Thymus (tissue), 11 donors: ENCODE results near the gene PRUNE2. TPM values are rescaled to one million over a fixed set of nuclear protein-coding genes. Genes with fewer than 3 reads are reported as not detected.

Source experiments
- DNase-seq, 9 donors: peaks; one replicate each; pipeline ENCODE4 v3.0.0-alpha.2; 2013; ENCODE audit warnings: low spot score in 9 of 9, low read depth in 6 of 9, missing footprints in 1 of 9
- H3K27ac ChIP-seq, 2 donors: one replicate each; pipeline ENCODE4 v1.5.1; 2013; ENCODE audit warnings: control low read depth in 1 of 2, low read depth in 1 of 2, low read length in 1 of 2, mild to moderate bottlenecking in 1 of 2, moderate library complexity in 1 of 2
- H3K27me3 ChIP-seq, 2 donors: one replicate each; pipeline ENCODE4 v1.5.1; 2013; ENCODE audit warnings: low read length in 1 of 2; ENCODE audit not compliant: control insufficient read depth in 2 of 2, insufficient read depth in 1 of 2
- H3K36me3 ChIP-seq, 2 donors: one replicate each; pipeline ENCODE4 v1.5.1; 2013; ENCODE audit warnings: low read length in 1 of 2, mild to moderate bottlenecking in 1 of 2, moderate library complexity in 1 of 2; ENCODE audit not compliant: control insufficient read depth in 2 of 2, insufficient read depth in 2 of 2
- H3K4me1 ChIP-seq, 2 donors: one replicate each; pipeline ENCODE4 v1.5.1; 2013; ENCODE audit warnings: low read length in 2 of 2; ENCODE audit not compliant: control insufficient read depth in 2 of 2, insufficient read depth in 2 of 2
- H3K4me3 ChIP-seq, 2 donors: one replicate each; pipeline ENCODE4 v1.5.1; 2013; ENCODE audit warnings: low read length in 2 of 2, control low read depth in 1 of 2, mild to moderate bottlenecking in 1 of 2
- H3K9me3 ChIP-seq, 2 donors: one replicate each; pipeline ENCODE4 v1.5.1; 2013; ENCODE audit warnings: low read length in 1 of 2, mild to moderate bottlenecking in 1 of 2; ENCODE audit not compliant: control insufficient read depth in 2 of 2, insufficient read depth in 1 of 2
- WGBS: extraction: QIAGEN DNeasy Blood & Tissue Kit; methylation state at CpG from one replicate; pipeline ENCODE4 v1.1.7; 2013; 5-methylcytosine and 5-hydroxymethylcytosine counted together
- polyA plus RNA-seq: library from polyadenylated mRNA; stranded (reverse); fragments of 200-250 nt; gene quantifications from one replicate; pipeline ENCODE4 v1.2.3, GENCODE V29; 2013
- total RNA-seq: library from RNA; stranded (reverse); fragments of 120-200 nt; gene quantifications from one replicate; pipeline ENCODE4 v1.2.4, GENCODE V29; 2013
- donor health status: healthy.

PRUNE2 gene
- total and polyA plus RNA-seq, 2 donors: 2.0 to 3.4 TPM

DNA sequence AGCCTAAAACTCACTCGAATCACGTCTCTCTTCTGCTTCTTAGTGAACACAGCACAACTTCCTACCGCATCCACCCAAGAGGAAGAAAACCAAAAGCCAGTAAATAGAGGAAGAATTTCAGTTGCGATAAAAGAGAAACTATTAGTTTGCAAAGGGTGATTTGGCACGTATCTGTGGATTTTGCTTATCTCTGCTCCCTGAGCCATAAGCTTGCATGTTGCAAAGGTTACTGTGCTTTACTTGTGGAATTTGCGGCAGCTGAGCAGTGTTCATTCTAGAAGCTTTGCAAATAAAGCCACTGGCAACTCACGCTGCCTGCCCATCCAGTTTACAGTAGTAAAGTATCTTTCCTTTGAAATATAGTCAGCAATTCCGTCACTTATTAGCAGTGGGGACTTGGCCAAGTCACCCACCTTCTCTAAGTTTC is 290.7 kb downstream of the PRUNE2 start:
- 24% methylated on average over 8 of the region's 8 CpGs for WGBS
- Histone ChIP-seq H3K4me1 (peaks cover 0 to 4% of the 10 kb centered on the region in 2 donors), H3K9me3 (no peaks in the 10 kb centered on the region), H3K27ac (no peak overlapping the region), H3K27me3 (no peaks in the 10 kb centered on the region), H3K4me3 (no peak overlapping the region), H3K36me3 (no peaks in the 10 kb centered on the region)
- no peak for DNase-seq

DNA sequence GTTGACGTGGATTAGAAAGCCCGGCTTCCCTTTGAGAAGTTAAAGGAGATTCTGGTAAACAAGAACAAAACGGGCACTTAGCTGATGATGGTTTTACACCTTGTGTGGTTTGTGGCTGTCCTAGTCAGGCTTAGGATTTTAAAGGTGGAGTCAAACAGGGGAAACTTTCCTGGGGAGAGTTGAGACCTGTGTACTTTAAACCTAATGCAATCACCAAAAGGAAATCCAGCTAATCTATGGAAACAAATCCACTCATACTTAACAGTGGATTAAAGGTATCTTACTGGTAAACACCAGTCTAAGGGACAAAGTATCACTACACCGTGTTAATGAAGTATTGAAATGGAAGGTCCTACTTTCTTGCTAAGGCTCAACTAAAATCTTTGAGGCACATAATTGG is 291.9 kb downstream of the PRUNE2 start:
- H3K4me1 ChIP-seq: peaks cover 0 to 4% of the 10 kb centered on the region in 2 donors
- WGBS: 66% methylated on average over 4 of the region's 4 CpGs
- no peaks in the 10 kb centered on the region for H3K36me3 ChIP-seq
- H3K9me3 ChIP-seq: no peaks in the 10 kb centered on the region
- no peak for DNase-seq
- no peak overlapping the region for H3K4me3 ChIP-seq
- H3K27ac ChIP-seq: no peak overlapping the region
- H3K27me3 ChIP-seq: no peaks in the 10 kb centered on the region

DNA sequence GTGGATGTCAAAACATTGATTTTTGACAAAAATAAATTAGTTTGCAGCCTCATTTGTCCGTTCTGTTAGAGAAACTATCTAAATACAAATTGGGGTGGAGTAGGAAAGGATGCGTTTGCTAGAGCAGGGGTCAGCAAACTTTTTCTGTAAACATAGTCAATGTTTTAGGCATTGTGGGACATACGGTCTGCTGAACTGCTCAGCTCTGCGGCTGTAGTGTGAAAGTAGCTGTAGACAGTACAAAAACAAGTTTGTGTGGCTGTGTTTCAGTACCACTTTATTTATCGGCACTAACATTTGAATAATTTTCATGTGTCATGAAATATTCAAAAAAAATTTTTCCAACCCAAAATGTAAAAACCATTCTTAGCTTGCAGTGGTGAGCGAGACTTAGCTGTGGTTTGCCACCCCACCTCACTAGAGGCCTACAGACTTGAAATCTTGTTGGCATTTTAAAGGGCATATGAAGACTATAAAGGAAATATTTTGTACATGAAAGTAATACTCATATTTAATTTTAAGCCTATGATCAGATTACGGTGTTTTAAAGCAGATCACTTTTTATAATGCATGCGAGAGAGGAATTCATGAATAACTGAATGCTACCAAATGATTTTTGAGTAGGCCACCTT is 292.6 kb downstream of the PRUNE2 start:
- no peak for DNase-seq
- WGBS: 95% methylated on average over 8 of the region's 8 CpGs
- H3K27ac ChIP-seq: no peak overlapping the region

DNA sequence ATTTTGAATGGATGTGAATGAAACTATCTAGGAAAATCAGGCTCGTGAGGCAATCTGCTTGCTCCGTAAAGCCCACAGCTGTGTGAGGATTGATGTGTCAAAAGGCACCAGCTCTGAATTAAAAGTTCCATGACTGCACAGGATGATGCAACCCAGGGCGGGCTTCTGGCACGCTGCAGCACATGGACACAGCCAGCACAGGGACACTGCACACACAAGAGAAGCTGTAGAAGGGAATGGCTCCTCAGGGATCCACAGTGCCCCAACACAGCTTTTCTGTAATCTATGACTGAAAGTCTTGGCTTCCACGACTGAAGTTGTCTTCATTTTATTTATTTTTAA is 295.9 kb downstream of the PRUNE2 start:
- Histone ChIP-seq H3K9me3 (no peaks in the 10 kb centered on the region), H3K4me3 (no peak overlapping the region), H3K27me3 (no peaks in the 10 kb centered on the region), H3K36me3 (no peaks in the 10 kb centered on the region), H3K4me1 (no peaks in the 10 kb centered on the region), H3K27ac (no peak overlapping the region)
- 90% methylated on average over 5 of the region's 5 CpGs for WGBS
- DNase-seq: no peak

More for the DNA sequence above, 292.6 kb downstream of the PRUNE2 start:
- Histone ChIP-seq H3K36me3 (no peaks in the 10 kb centered on the region), H3K9me3 (no peaks in the 10 kb centered on the region), H3K27me3 (no peaks in the 10 kb centered on the region), H3K4me3 (no peak overlapping the region), H3K4me1 (peaks cover 0 to 4% of the 10 kb centered on the region in 2 donors)

DNA sequence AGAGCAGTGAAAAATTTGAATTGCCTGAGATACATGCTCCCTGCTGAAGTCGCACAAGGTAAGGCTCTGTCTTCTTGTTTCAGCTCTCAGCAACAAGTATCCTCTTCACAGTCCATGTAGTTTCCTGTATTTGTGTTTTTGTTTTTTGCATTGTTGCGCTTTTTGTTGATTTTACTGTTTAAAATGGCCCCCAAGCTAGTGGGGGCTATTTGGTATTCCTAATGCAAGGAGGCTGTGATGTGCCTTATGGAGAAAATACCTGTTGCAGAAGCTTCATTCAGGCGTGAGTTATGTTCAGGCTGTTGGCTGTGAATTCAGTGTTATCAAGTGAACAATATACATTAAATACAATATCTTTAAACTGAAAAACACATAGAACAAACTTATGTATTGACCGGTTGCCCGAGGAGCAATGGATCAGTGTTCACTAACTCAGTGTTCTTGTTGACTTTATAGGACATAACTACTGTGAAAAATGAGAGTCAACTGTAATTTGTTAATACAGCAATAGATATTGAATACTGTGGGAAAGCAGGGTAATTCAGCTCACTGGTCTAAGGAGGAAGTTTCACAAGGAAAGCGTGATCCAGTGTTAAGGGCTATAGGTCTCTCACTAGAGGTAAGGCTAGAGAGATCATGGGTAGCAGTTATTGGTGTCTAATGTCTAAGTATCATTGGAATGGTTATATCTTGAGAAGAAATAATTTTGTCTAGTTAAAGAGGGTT is 296.5 kb downstream of the PRUNE2 start:
- no peak for DNase-seq
- Histone ChIP-seq H3K36me3 (no peaks in the 10 kb centered on the region), H3K27ac (no peak overlapping the region), H3K9me3 (no peaks in the 10 kb centered on the region), H3K4me1 (no peaks in the 10 kb centered on the region), H3K4me3 (no peak overlapping the region), H3K27me3 (no peaks in the 10 kb centered on the region)
- WGBS: 98% methylated on average over 6 of the region's 6 CpGs

DNA sequence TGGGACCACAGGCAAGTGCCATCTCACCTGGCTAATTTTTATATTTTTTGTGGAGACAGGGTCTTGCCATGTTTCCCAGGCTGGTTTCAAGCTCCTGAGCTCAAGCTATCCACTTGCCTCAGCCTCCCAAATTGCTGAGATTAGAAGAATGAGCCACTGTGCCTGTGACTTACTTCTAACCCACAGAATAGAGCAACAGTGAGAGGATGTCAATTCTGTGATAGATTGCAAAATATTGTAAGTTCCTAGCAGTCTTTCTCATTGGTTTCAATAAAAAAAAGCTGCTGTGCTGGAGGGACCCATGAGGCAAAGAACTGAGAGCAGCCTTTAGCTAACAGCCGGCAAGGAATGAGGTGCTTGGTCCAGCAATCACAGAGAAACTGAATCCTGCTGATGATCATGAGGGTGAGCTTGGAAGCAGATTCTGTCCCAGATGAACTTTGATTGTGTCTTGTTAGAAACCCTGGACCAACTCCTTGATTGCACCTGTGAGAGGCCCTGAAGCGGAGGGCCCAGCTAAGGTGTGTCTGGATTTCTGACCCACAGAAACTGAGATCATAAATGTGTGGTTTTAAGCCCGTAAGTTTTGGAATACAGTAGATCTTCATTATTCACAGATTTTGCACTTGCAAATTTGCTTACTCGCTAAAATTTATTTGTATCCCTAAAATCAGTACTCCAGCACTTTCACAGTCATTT is 297.2 kb downstream of the PRUNE2 start:
- DNase-seq: no peak
- H3K4me1 ChIP-seq: no peaks in the 10 kb centered on the region
- no peaks in the 10 kb centered on the region for H3K27me3 ChIP-seq
- no peaks in the 10 kb centered on the region for H3K9me3 ChIP-seq
- H3K27ac ChIP-seq: no peak overlapping the region
- 97% methylated on average over 4 of the region's 4 CpGs for WGBS
- H3K4me3 ChIP-seq: no peak overlapping the region
- H3K36me3 ChIP-seq: no peaks in the 10 kb centered on the region

DNA sequence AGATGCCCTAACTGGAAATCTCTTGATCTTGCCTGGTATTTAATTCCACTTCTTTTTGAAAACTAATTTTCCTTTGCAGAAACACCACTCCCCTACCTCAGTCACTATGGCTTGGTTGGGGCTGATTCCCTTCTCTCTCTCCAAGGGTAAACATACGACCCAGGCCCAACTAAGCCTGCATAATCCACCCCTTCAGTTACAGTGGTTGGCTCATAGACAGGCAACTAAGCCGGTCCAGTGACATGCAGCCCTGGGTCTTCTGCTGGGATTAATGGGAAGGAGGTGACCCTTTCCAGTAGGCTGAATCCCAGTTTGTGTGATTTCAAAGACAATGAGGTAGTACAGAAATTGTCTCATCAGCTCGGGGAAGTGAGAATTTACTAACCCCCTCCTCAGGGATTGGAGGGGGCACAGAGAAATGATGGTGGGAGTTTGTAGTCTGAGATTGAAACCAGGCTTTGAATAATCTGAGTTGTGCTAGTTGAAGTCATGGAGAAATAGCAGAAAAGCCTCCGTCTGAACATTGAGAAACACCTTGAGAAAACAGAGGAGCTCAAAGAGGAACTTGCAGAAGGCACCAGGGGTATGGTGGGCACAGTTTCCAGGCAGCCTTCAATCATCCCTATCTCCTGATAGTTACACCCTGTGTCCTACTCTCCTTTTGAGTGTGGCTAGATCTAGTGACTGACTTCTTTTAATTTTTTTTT is 298.0 kb downstream of the PRUNE2 start:
- H3K36me3 ChIP-seq: no peaks in the 10 kb centered on the region
- H3K9me3 ChIP-seq: no peaks in the 10 kb centered on the region
- no peak overlapping the region for H3K4me3 ChIP-seq
- no peaks in the 10 kb centered on the region for H3K27me3 ChIP-seq
- WGBS: 90% methylated on average over 4 of the region's 4 CpGs
- no peak overlapping the region for H3K27ac ChIP-seq
- DNase-seq: no peak
- H3K4me1 ChIP-seq: no peaks in the 10 kb centered on the region

DNA sequence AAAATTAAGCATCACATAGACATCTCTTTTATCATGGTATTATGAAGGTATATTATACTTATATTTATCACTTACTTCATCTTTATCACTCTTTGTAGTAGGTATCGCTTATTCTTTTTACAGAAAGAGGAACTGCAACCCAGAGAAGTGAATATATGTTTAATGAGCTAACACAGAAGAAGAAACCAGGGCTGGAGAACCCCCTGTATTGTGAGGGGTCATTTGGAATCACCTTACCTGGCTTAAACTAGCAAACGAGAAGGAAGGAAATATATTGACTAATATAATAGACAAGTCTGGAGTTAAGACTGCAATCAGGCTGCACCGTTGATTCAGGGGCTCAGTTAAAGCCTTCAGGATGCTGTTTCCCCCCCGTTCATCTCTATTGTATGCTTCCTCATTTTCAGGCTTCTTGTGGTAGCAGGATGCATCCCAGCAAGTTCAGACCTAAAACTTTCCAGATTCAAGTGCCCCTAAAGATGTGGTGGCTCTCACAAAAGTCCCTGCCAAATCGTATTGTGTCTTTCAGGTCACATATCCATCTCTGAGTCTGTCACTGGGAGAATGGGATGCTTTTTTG is 300.5 kb downstream of the PRUNE2 start:
- WGBS: 40% methylated on average over 5 of the region's 5 CpGs
- H3K36me3 ChIP-seq: no peaks in the 10 kb centered on the region
- no peak for DNase-seq
- H3K27ac ChIP-seq: peak overlapping the region in 1 of 2 donors; percentile 40
- no peak overlapping the region for H3K4me3 ChIP-seq
- H3K27me3 ChIP-seq: no peaks in the 10 kb centered on the region
- H3K4me1 ChIP-seq: no peaks in the 10 kb centered on the region
- H3K9me3 ChIP-seq: no peaks in the 10 kb centered on the region
